Measurements from ENCODE around the gene KIRREL3.

DNA sequence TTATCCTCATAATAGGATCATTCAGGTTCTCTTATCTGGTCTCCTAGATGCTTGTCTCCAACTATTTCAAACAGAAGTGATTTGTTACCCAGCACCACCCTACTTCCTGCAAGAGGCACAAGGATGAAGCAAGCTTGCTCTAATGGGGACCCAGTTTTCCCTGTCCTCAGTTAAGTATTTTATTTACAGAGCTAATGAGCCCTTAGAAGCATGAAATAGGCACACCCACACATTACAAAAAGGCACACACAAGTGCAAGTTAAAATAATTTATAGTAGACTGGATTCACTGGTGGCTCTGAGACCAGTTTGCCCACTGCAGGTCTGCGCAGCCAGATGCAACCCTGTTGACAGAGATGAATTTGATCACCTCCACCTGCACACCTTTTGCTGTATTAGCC, 167.5 kb downstream of the KIRREL3 start:
- TF ChIP-seq, protein P1, sequence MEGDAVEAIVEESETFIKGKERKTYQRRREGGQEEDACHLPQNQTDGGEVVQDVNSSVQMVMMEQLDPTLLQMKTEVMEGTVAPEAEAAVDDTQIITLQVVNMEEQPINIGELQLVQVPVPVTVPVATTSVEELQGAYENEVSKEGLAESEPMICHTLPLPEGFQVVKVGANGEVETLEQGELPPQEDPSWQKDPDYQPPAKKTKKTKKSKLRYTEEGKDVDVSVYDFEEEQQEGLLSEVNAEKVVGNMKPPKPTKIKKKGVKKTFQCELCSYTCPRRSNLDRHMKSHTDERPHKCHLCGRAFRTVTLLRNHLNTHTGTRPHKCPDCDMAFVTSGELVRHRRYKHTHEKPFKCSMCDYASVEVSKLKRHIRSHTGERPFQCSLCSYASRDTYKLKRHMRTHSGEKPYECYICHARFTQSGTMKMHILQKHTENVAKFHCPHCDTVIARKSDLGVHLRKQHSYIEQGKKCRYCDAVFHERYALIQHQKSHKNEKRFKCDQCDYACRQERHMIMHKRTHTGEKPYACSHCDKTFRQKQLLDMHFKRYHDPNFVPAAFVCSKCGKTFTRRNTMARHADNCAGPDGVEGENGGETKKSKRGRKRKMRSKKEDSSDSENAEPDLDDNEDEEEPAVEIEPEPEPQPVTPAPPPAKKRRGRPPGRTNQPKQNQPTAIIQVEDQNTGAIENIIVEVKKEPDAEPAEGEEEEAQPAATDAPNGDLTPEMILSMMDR (conservative IDR thresholded peaks at IDR 0.05), result no peak
- TF ChIP-seq ZFX (IDR thresholded peaks at IDR 0.05), result no peak
